ENCODE results near the gene IL34.

- TF ChIP-seq CTCF (IDR thresholded peaks at IDR 0.05 in 2 of 3, conservative IDR thresholded peaks at IDR 0.05 in 1 of 3; ENCODE audit: borderline replicate concordance in 1 of 3, insufficient read depth in 1 of 3, low read depth in 2 of 3, low read length in 2 of 3) = no peak
- no peak for TF ChIP-seq POLR2AphosphoS5 (IDR thresholded peaks at IDR 0.05; ENCODE audit: low read depth, low read length)
- TF ChIP-seq SRF (IDR thresholded peaks at IDR 0.05; ENCODE audit: low read depth) = no peak
- TF ChIP-seq POLR2A (IDR thresholded peaks at IDR 0.05; ENCODE audit: borderline replicate concordance, extremely low read depth, insufficient read depth, insufficient read length) = no peak
- TF ChIP-seq EZH2 (IDR thresholded peaks at IDR 0.05) = no peak
- no peak for TF ChIP-seq REST (IDR thresholded peaks at IDR 0.05; ENCODE audit: low read depth)
- TF ChIP-seq JUND (IDR thresholded peaks at IDR 0.05) = no peak
- TF ChIP-seq EGR1 (IDR thresholded peaks at IDR 0.05; ENCODE audit: low read depth) = no peak
- no peak for TF ChIP-seq ELF1 (IDR thresholded peaks at IDR 0.05; ENCODE audit: borderline replicate concordance, low read depth)
- TF ChIP-seq RAD21 (IDR thresholded peaks at IDR 0.05; ENCODE audit: low read depth) = no peak
- TF ChIP-seq MAX (IDR thresholded peaks at IDR 0.05) = no peak
- TF ChIP-seq EZH2phosphoT487 (IDR thresholded peaks at IDR 0.05; ENCODE audit: borderline replicate concordance) = no peak
Observed at GRCh38 chr16:70670175-70670574, 23.8 kb downstream of the IL34 start.

All from HCT116 (cell line).